HG02759 (cell line): Measurements from ENCODE around the gene EHHADH.

ENCODE experiments used
- ATAC-seq: cut with Tn5 transposase; IDR thresholded peaks from one replicate; pipeline ENCODE4 v1.9.1; 2021; ENCODE audit warnings: mild to moderate bottlenecking, moderate library complexity; ENCODE audit not compliant: unreplicated experiment

The EHHADH gene

DNA sequence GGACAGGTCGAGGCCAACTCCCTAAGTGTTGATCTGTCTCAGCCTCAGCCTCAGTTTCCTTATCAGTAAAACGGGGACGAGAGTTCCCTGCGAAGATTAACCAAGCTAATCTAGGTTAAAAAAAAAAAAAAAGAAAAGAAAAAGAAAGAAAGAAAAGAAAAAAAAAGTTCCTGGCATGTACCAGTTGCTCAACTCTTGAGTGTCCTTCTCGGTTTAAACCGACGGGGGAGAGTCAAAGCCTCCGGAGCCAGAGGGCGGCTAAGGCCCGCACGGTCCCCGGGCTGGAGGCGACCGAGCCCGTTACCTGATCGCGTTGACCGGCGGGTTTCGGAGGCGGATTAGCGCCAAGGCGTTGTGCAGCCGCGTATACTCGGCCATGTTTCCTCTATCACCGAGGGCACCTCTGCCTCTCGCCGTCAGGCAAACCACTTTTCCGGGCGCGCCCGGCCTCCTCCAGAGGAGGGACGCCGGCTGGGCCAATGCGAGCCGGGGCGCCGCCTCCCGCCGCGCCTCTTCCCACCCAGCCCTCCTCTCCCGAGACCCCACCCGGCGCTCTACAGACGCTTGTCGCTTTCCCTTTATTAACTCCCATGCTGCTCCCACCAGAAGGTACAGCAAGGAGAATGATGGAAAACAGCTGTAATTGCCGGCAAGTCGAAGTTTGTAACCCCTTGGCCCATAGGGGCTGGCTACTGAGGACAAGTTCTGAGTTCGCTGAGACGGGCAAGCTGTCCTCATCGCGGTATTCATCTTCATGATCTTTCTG lies at the start of gene EHHADH:
Gene EHHADH, minus strand, starts transcription at position 405 of the 766 bp plus-strand sequence. Its CDS starts 27 bp downstream, at position 378.
- ATAC-seq = peak; percentile 73

DNA sequence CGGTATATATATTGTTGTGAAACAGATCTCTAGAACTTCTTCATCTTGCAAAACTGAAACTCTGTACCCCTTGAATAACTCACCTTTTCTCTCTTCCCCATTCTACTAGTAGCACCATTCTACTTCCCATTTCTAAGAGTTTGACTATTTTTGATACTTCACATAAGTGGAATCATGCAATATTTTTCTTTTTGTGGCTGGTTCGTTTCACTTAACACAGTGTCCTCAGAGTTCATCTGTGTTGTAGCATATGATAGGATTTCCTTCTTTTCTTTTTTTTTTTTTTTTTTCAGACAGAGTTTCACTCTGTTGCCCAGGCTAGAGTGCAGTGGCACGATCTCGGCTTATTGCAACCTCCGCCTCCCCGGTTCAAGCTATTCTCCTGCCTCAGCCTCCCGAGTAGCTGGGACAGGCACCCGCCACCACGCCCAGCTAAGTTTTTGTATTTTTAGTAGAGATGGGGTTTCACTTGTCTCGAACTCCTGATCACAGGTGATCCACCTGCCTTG lies 46.1 kb upstream of the EHHADH start:
- ATAC-seq = peak; percentile 84

DNA sequence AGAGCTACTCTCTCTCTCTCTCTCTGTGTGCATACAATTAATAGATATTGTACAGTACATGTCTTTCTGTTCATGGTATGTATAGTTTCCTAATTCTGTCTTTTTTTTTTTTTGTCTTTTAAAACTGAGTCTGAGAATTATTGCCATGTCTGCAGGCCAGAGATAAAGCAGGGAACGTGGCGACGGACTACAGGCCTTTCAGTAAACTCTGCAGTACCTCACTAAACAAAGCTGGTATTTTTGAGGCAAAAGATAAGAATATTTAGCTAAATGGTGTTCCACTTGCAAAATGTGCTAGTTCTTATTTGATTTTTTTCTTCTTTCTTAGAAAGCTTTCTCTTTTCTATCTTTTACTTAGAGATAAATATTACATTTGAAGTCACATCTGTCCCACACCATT lies 44.0 kb upstream of the EHHADH start:
- no peak for ATAC-seq

DNA sequence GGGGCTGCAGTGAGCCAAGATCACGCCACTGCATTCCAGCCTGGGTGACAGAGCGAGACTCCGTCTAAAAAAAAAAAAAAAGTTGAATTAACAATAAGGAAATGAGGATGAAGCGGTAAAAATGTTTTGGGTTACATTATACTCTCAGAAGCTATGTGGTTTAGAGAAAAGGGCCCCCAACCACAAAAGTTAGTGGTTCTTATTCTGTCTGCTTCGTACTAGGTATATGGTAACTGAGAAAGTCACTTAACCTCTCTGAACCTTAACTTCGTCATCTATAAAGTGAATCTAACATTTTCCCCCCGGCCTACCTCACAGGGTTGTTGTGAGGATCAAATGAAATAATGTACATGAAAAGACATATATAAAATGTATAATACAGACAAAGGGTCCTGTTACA lies 38.4 kb upstream of the EHHADH start:
- ATAC-seq = no peak

DNA sequence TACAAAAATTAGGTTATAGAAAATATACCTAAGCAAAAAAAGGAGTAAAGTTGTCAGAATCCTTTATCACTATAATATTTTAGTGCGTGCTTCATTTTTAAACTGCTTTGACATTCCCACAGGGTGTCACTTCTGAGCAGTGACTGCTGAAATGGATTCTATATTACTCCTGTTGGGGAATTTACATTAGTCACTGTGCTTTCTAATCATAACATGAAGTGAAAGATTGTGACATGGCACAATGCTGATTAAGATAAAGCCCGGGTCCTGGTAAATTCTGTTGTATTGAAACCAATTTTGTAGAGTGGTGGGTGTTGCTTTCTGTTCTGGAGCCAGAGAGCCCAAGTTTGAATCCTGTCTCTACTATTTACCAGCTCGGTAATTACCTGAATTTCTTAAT lies 36.4 kb upstream of the EHHADH start:
- ATAC-seq = peak; percentile 50

DNA sequence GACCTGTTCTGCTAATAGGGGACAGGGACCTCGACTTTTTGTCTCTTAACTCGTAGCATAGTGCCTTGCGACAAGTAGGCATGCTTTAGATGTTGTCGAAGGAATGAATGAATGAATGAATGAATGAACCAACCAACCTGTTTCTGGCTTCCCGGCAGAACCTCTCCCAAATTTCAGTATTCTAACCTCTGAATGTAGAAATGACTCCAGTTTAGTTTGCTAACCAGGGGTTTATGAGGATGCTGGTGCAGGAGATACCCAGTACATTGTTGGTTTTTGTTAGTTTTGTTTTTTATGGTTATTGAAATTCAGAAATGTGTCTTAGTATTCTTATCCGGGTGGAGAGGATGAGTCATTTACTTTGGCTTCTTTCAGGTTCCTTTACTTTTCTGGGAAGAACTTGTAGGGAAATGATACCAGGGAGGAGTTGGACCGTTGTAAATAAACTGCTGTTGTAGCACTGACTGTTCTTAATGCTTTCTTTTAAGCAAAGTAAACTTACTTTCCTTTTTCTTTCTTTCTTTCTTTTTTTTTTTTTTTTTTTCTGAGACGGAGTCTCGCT lies 29.6 kb upstream of the EHHADH start:
- no peak for ATAC-seq

DNA sequence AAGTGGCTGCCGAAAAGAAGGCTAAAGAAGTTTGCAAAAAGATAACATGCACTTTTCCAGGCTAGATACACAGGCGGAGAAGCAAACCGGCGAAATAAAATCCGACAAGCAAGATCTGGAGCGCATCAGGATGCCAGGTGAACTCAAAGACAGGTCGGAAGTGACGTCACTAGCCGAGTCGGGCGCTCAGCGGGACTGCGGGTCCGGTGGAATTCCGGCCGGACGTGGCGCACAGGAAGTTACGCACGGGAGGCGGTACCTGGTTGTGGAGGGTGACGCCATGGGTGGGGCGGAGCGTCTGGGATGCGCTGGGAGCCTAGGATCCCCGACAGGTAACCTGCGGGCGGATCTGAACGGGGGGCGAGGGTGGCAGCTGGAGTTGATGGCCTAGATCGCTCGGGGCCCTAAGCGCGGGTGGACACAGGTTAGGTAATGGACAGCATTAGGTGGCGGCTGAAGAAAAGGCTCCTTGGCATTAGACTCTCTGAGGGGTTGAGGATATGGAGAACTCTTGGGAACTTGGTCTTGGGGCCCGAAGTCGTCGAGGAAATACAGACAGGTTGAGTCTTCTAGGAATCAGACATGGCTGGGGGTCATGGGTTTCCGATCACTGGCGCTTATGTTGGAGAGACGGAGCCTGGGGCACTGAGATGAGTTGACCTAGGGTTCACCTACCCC lies 29.0 kb upstream of the EHHADH start:
- peak; percentile 100 for ATAC-seq

DNA sequence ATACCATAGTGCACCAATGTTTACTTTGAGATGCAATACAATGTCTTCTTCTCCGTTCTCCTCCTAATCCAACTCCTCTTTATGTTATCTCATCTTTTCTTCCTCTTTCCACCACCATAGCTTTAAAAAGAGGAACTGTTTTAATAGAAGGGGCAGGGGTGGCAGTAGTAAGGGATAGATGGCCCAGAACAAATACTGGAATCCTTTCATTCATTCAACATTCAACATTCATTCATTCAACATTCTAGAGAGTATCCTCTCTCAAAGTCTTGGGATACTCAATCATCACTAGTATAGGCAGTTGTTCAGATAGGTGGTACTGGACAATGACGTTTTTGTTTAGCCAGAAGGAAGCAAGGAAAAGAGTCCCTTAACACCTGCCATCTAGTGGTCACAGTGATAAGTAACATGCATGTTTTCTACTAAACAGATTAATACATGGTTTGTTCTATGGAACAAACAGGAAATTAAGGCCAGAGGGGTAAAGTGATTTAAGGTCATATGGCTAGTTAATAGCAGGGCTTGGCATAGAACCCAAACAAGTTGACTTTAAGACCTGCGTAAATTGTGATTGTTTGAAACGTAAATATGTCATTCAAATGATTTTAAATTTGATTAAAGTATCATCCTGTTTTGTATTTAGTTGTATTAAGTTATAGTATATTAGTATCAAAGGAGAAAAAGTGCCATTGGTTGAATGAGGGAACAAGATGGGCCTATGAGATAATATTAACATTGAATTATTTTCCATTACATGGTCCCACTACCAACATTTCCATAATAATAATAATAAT lies 26.9 kb upstream of the EHHADH start:
- no peak for ATAC-seq

DNA sequence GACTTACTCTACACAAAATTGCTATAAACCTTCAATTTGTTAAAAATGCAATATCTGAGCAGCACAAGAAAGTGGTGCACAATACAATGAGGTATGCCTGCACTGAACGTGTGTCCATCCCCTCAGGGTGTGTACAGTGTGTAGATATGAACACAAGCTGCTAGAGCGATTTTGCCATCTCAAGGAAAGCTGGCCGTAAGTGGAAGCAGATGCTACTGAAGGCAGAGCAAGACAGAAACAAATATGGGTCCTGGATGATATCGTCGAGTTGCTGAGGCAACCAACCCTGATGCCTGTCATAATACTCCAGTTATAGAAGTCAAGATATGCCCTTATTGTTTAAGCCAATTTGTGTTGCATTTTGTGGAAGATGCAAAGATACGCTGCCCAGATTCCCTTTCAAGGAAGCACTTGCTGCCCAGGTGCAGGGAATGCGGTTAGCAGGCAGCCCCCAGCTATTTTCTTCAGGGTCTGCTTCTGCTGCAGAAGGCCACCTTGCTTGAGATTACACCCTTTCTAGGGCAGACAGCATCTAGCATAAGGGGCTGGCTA lies 25.8 kb upstream of the EHHADH start:
- ATAC-seq = no peak

DNA sequence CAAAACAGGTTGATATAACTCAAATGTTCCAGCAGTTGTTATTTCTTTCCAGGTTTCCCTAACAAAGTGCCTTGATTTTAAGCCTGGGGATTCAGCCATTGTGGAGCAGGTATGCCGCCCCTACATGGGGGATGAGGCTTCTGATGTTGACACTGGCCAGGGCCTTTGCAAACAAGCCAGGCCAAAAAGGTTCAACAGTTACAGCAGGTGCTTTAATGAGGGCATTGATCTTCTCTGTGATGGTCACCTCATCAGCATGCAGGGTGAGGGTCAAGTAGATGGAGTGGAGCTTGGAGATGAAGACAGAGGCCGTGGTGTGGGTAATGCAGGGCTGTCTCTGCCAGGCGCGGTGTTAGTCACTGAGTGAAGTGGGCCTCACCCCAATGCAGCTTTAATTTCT lies 22.6 kb upstream of the EHHADH start:
- no peak for ATAC-seq

DNA sequence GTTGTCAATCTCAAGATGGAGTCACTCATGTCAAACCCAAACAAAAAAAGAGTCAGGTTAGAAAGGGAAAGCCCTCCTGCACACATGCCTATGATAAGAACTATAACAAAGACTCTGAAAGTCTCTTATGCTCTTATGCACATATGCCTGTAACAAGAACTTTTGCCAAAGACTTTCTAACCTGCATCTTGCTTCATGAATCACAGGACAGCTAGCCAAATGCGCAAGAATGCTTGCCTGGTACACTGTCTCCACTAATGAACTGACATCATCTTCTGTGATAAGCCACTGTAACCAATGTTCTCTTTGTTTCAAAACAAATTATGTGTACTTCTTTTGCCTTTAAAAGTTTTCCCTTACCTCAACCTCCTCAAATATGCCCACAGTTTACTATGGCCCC lies 18.2 kb upstream of the EHHADH start:
- no peak for ATAC-seq

DNA sequence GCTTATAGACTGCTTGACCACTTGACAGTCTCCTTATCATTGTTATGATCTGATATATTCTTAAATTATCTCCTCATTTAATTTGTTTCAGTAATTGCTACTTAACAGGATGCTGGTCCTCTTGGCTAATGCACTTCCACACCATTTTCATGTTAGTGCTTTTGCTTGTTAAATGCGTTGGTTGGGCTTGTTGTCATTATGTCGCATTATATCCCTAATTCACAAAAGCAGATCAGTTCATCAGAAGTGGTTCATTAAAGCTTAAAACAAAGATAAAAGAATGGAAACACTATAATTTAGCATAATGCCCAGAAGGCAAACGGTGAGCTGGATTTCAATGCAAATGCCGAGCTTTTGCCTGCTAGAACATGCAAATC lies 17.1 kb upstream of the EHHADH start:
- ATAC-seq = no peak

DNA sequence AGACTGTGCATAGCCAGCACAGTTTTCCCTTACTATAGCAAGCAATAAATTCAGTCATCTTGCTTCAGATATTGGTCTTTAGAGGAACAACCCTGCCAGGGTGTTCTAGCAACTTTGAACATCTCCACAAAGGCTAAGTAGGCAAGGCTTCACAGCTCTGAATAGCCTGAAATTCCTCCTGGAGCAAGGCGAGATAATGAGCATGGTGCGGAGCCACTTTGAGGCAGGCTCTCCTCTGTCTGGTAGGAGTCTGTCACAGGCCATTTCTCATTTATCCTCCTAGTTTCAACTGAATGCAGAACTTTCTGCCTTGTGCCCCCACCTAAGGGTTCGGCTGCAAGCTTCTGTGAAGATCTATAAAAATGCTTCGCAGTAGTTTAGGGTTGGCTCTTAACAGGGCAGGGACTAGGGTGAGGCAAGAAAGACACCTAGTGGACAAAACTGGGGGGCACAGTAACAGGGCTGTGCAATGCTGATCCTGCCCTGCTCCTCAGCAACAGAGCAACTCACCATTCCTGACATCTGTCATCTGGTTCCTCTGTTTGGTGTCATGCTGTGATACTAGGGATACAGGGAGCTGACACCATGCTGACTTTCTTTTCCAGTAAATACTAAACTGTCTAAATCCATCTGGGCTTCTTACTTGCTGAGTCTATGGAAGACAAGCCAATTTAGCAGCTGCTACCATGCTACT lies 16.6 kb upstream of the EHHADH start:
- ATAC-seq = no peak

DNA sequence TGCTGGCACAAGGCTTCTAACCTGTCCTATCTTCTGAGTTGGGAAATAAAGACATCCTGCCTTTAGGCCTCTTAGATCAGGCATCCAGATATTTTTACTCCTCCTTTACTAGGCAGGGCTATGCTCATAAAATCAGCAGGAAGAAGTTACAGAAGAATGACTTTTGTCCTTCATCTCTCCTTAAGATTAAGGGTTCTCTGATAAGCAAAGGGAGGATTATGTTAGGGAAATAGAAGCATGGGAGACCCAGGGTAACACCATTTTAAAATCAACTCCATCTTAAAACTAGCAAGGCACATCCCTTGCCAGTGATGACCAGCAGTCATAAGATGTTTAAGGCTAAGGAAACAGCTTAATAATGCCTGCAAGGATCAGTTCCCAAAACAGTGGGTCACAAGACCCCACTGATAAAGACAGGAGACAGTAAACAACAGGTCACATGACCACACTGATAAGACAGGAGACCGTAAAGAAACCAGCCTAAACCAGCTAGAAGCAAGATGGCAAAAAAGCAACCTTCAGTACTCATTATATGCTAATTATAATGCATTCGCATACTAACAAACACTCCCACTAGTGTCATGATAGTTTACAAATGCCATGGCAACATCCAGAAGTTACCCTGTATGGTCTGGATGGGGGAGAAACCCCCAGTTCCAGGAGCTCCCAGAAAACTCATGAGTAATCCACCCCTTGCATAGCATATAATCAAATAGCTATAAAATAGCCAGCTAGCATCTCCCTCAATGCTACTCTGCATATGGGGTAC lies 14.5 kb upstream of the EHHADH start:
- ATAC-seq = no peak

DNA sequence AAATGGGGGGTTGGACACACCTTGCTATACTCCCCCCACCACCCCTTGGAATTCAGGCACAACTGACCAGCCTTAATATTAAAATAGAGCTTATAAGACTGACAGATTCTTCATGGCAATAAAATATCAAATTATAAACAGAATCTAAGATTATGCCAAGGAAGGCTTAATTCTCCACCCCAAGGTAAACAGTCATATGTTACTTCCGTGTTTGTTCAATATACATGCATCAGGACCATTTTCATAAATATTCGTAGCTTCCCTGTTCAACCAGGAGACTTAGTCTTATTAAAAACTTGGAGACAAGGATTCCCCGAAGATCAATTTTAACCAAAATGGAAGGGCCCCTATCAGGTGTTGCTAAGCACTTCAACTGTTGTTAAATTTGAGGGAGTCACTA lies 13.3 kb upstream of the EHHADH start:
- no peak for ATAC-seq

DNA sequence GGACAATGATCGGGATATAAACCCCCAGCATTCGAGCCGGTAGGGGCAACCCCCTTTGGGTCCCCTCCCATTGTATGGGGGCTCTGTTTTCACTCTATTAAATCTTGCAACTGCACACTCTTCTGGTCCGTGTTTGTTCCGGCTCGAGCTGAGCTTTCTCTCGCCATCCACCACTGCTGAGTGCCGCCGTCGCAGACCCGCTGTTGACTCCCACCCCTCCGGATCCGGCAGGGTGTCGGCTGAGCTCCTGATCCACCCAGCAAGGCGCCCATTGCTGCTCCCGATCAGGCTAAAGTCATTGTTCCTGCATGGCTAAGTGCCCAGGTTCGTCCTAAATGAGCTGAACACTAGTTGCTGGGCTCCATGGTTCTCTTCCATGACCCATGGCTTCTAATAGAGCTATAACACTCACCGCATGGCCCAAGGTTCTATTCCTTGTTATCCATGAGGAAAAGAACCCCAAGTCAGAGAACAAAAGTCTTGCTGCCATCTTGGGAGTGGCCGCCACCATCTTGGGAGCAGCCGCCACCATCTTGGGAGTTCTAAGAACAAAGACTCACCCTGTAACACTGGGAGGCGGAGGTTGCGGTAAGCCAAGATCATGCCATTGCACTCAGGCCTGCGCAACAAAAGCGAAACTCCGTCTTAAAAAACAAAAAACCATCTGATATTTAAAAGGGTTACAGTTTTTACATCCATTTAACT lies 11.2 kb upstream of the EHHADH start:
- no peak for ATAC-seq

DNA sequence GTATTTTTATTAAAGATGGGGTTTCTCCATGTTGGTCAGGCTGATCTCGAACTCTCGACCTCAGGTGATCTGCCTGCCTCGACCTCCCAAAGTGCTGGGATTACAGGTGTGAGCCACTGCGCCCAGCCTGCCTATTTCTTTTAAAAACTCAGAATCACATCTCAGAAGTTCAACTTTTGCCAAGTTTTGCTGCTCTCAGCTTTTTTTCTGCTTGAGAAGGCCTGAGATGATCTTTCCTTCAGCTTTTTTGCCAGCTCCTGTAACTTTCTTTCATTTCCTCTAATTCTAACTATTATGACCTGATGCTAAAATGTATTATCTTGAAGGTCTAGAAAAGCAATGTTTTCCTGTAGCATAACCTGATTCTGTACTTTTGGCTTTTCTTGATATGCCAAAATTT lies 9.6 kb upstream of the EHHADH start:
- no peak for ATAC-seq

DNA sequence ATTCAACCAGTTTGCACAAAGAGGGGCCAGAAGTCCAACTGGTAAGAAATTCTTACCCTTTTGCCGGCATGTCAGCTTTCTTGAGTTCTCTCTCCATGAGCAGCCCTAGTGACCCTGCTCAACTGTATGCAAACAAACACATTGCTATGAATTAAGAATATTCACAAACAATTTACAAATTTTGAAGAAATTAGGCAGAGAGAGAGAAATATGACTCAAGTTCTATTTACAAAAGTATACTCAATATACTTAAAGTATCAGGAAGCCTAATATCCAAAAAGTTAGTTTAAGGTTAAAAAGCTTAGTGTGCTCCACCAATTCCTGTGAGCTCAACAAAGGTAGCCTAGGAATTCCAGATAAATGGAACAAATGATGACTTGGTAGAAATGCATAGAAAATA lies 3.5 kb upstream of the EHHADH start:
- no peak for ATAC-seq

DNA sequence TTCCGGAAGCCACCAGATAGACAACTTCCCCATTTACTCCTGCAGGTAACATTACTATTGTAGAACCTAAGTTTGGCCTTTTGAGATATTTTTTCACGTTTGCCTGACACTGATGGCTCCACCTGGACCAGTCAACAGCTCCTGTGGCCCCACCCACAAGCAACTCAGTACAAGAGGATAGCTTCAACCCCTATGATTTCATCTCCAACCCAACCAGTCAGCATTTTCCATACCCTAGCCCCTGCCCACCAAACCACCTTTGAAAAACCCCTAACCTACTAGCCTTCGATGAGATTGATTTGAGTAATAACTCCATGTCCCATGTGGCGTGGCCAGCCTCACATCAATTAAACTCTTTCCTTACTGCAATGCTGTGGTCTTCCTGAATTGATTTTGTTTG lies 950 bp upstream of the EHHADH start:
- no peak for ATAC-seq
